GM12891 (cell line): ENCODE data around the gene NENF.

ENCODE experiments used
- POLR2A ChIP-seq: IDR thresholded peaks from 2 replicates; pipeline ENCODE4 v1.6.1; 2011; ENCODE audit warnings: low read depth, low read length, control low read depth
- POLR2AphosphoS5 ChIP-seq: IDR thresholded peaks from 2 replicates; pipeline ENCODE4 v1.6.1; 2011; ENCODE audit warnings: low read depth, low read length, control low read depth

- TF ChIP-seq POLR2AphosphoS5 (no peak), POLR2A (no peak)
Observed at GRCh38 chr1:212485571-212485912, 52.8 kb downstream of the NENF start.
